GM18505 (cell line): ENCODE results near the gene TEKTIP1.
"Not testable (repeated sequence)": the region's sequence is repeated elsewhere in the genome, so short reads cannot be mapped to it uniquely, and the experiment has no call there.

Experiments used
- ATAC-seq: cut with Tn5 transposase; IDR thresholded peaks from one replicate; pipeline ENCODE4 v1.9.1; 2021; ENCODE audit not compliant: unreplicated experiment
- POLR2A ChIP-seq: IDR thresholded peaks from 4 replicates; pipeline ENCODE4 v1.6.1; 2011; ENCODE audit warnings: borderline replicate concordance; ENCODE audit not compliant: insufficient read depth, insufficient read length; ENCODE audit errors: extremely low read depth

Gene TEKTIP1

GRCh38 chr19:3580156-3580934, 41.4 kb downstream of the TEKTIP1 start:
- no peak for TF ChIP-seq POLR2A
- ATAC-seq: no peak

- ATAC-seq: not testable (repeated sequence)
These were observed 42.8 kb downstream of the TEKTIP1 start for GRCh38 chr19:3581792-3582191.

GRCh38 chr19:3584036-3584802, 45.2 kb downstream of the TEKTIP1 start:
- not testable (repeated sequence) for ATAC-seq

- TF ChIP-seq POLR2A: no peak
- no peak for ATAC-seq
These were observed 46.5 kb downstream of the TEKTIP1 start, which contains the start of gene GIPC3 for GRCh38 chr19:3585301-3586126. GIPC3 (plus strand) TSS chr19:3585478; CDS start chr19:3585598, 120 bp downstream.

GRCh38 chr19:3586127-3586626, 47.2 kb downstream of the TEKTIP1 start:
- ATAC-seq: no peak
- TF ChIP-seq POLR2A: no peak

- no peak for ATAC-seq
- no peak for TF ChIP-seq POLR2A
These were observed 47.9 kb downstream of the TEKTIP1 start for GRCh38 chr19:3586707-3587346.

GRCh38 chr19:3589439-3589838, 50.5 kb downstream of the TEKTIP1 start:
- ATAC-seq: no peak
- TF ChIP-seq POLR2A: no peak

- no peak for ATAC-seq
- no peak for TF ChIP-seq POLR2A
These were observed 51.0 kb downstream of the TEKTIP1 start for GRCh38 chr19:3589949-3590348.

- no peak for TF ChIP-seq POLR2A
- no peak for ATAC-seq
These were observed 52.2 kb downstream of the TEKTIP1 start for GRCh38 chr19:3590991-3591659.

- no peak for TF ChIP-seq POLR2A
- no peak for ATAC-seq
These were observed 53.1 kb downstream of the TEKTIP1 start for GRCh38 chr19:3591876-3592613.

GRCh38 chr19:3593156-3593555, 54.2 kb downstream of the TEKTIP1 start:
- TF ChIP-seq POLR2A: no peak
- no peak for ATAC-seq
